Activated CD4-positive, alpha-beta T cell treated with anti-CD3 and anti-CD28 coated beads for 36 hours (primary cell): Measurements from ENCODE around the gene ITPK1. TPM values are rescaled to one million over a fixed set of nuclear protein-coding genes. Genes with fewer than 3 reads are reported as not detected.

ENCODE experiments used
- ATAC-seq: fragments of 200-7000 bp; cut with Tn5 transposase; one replicate; pipeline ENCODE4 v1.10.0; 2021; ENCODE audit warnings: mild to moderate bottlenecking, moderate library complexity
- CTCF ChIA-PET: fragments of 350-600 bp; sonication (Branson Sonifier 250); formaldehyde crosslinking; loops from one replicate; lab custom pipeline; 2021; ENCODE audit warnings: antibody characterized with exemption; lab: Charles Lee
- POLR2A ChIA-PET: fragments of 350-600 bp; sonication (Branson Sonifier 250); formaldehyde crosslinking; loops from one replicate; lab custom pipeline; 2021; ENCODE audit warnings: antibody characterized with exemption, inconsistent platforms; lab: Charles Lee
- DNase-seq: peaks from one replicate; pipeline ENCODE4 v3.0.0-alpha.2; 2020
- H3K27ac Mint-ChIP-seq: one replicate; pipeline ENCODE4 v1.8.0; 2021; ENCODE audit warnings: mixed read lengths
- H3K27me3 Mint-ChIP-seq: one replicate; pipeline ENCODE4 v1.8.0; 2021; ENCODE audit warnings: mixed read lengths
- H3K36me3 Mint-ChIP-seq: one replicate; pipeline ENCODE4 v1.8.0; 2021; ENCODE audit warnings: low read depth, mixed read lengths
- H3K4me1 Mint-ChIP-seq: one replicate; pipeline ENCODE4 v1.8.0; 2021; ENCODE audit warnings: mixed read lengths
- H3K4me3 Mint-ChIP-seq: one replicate; pipeline ENCODE4 v1.8.0; 2021; ENCODE audit warnings: mild to moderate bottlenecking, moderate library complexity, mixed read lengths
- H3K9me3 Mint-ChIP-seq: one replicate; pipeline ENCODE4 v1.8.0; 2021; ENCODE audit warnings: low read depth, mixed read lengths
- intact Hi-C, 2 experiments: fragments of 100-400 bp; cut with DNase I in 1 of 2; cut with micrococcal nuclease in 1 of 2; formaldehyde crosslinking; loops; one replicate each; pipeline versions ENCODE4 v1.14.2 to v1.15.1; 2022 to 2024; cut with DNase I, micrococcal nuclease
- total RNA-seq, 2 experiments: library from RNA; stranded (reverse); gene quantifications; one replicate each; pipeline ENCODE4 v1.2.3, GENCODE V29; 2021

ITPK1 gene
- total RNA-seq, 2 experiments from 2014 or later = 31.0 to 35.5 TPM

GRCh38 chr14:92933481-92933880, 182.2 kb downstream of the ITPK1 start:
- DNase-seq (no peak), ATAC-seq (no peak)
- intact Hi-C loops = no loop called here
- Mint-ChIP-seq H3K4me1 (no peaks in the 10 kb centered on the region), H3K4me3 (no peak overlapping the region), H3K27me3 (no peaks in the 10 kb centered on the region), H3K27ac (no peak overlapping the region), H3K9me3 (no peaks in the 10 kb centered on the region), H3K36me3 (no peaks in the 10 kb centered on the region)
- POLR2A ChIA-PET = no interaction called here
- CTCF ChIA-PET = interaction anchor here (0.6 kb wide), 1 partner anchor 219 kb away, joined by 3 read pairs; no protein-coding TSS in a partner anchor

GRCh38 chr14:92932448-92933395, 183.0 kb downstream of the ITPK1 start:
- POLR2A ChIA-PET = no interaction called here
- CTCF ChIA-PET = interaction anchor here (0.5 to 0.6 kb wide), 4 partner anchors 13 to 219 kb away, joined by 3 to 4 read pairs (median 3); no protein-coding TSS in a partner anchor

GRCh38 chr14:92931681-92932447, 183.9 kb downstream of the ITPK1 start:
- no peaks in the 10 kb centered on the region for H3K4me1 Mint-ChIP-seq
- intact Hi-C loops = no loop called here
- H3K4me3 Mint-ChIP-seq = no peak overlapping the region
- H3K27me3 Mint-ChIP-seq = no peaks in the 10 kb centered on the region
- POLR2A ChIA-PET = no interaction called here
- H3K36me3 Mint-ChIP-seq = no peaks in the 10 kb centered on the region
- no peak overlapping the region for H3K27ac Mint-ChIP-seq
- H3K9me3 Mint-ChIP-seq = no peaks in the 10 kb centered on the region
- CTCF ChIA-PET = interaction anchor here (0.5 to 0.6 kb wide), 3 partner anchors 36 to 255 kb away, joined by 3 to 4 read pairs (median 4); no protein-coding TSS in a partner anchor
- DNase-seq = no peak
- ATAC-seq = no peak

More at GRCh38 chr14:92932448-92933395, 183.0 kb downstream of the ITPK1 start:
- Mint-ChIP-seq H3K9me3 (no peaks in the 10 kb centered on the region), H3K36me3 (no peaks in the 10 kb centered on the region), H3K4me1 (no peaks in the 10 kb centered on the region), H3K27me3 (no peaks in the 10 kb centered on the region), H3K4me3 (no peak overlapping the region), H3K27ac (no peak overlapping the region)
- ATAC-seq (no peak), DNase-seq (no peak)
- intact Hi-C loops = no loop called here

GRCh38 chr14:92930737-92931602, 184.8 kb downstream of the ITPK1 start:
- no peak overlapping the region for H3K4me3 Mint-ChIP-seq
- ChIA-PET CTCF (interaction anchor here (0.6 kb wide), 1 partner anchor 254 kb away, joined by 4 read pairs; no protein-coding TSS in a partner anchor), POLR2A (no interaction called here)
- no peaks in the 10 kb centered on the region for H3K36me3 Mint-ChIP-seq
- H3K9me3 Mint-ChIP-seq = no peaks in the 10 kb centered on the region
- no peak for ATAC-seq
- no peaks in the 10 kb centered on the region for H3K4me1 Mint-ChIP-seq
- DNase-seq = no peak
- no peaks in the 10 kb centered on the region for H3K27me3 Mint-ChIP-seq
- intact Hi-C loops = no loop called here
- H3K27ac Mint-ChIP-seq = no peak overlapping the region

GRCh38 chr14:92929689-92930608, 185.8 kb downstream of the ITPK1 start:
- Mint-ChIP-seq H3K9me3 (no peaks in the 10 kb centered on the region), H3K27ac (no peak overlapping the region), H3K4me3 (no peak overlapping the region), H3K4me1 (no peaks in the 10 kb centered on the region), H3K27me3 (peaks cover under 1% of the 10 kb centered on the region), H3K36me3 (no peaks in the 10 kb centered on the region)
- DNase-seq = no peak
- no peak for ATAC-seq
- ChIA-PET POLR2A (no interaction called here), CTCF (interaction anchor here (1.3 kb wide), 1 partner anchor 22 kb away, joined by 4 read pairs; no protein-coding TSS in a partner anchor)
- intact Hi-C loops = no loop called here

GRCh38 chr14:92928961-92929688, 186.6 kb downstream of the ITPK1 start:
- ATAC-seq (no peak), DNase-seq (no peak)
- Mint-ChIP-seq H3K9me3 (no peaks in the 10 kb centered on the region), H3K36me3 (no peaks in the 10 kb centered on the region), H3K27ac (no peak overlapping the region), H3K4me1 (no peaks in the 10 kb centered on the region), H3K27me3 (peaks cover 5% of the 10 kb centered on the region), H3K4me3 (no peak overlapping the region)
- CTCF ChIA-PET = interaction anchor here (0.5 to 1.3 kb wide), 2 partner anchors 23 to 182 kb away, joined by 3 to 4 read pairs; no protein-coding TSS in a partner anchor
- intact Hi-C loops = no loop called here
- POLR2A ChIA-PET = no interaction called here

- CTCF ChIA-PET = interaction anchor here (0.5 kb wide), 1 partner anchor 183 kb away, joined by 3 read pairs; no protein-coding TSS in a partner anchor
- Mint-ChIP-seq H3K4me1 (no peaks in the 10 kb centered on the region), H3K27me3 (peaks cover 6% of the 10 kb centered on the region), H3K9me3 (no peaks in the 10 kb centered on the region), H3K36me3 (no peaks in the 10 kb centered on the region), H3K27ac (no peak overlapping the region), H3K4me3 (no peak overlapping the region)
- DNase-seq (no peak), ATAC-seq (no peak)
- POLR2A ChIA-PET = no interaction called here
- intact Hi-C loops = no loop called here
These were observed 187.5 kb downstream of the ITPK1 start for GRCh38 chr14:92928258-92928629.

GRCh38 chr14:92927349-92928257, 188.1 kb downstream of the ITPK1 start:
- Mint-ChIP-seq H3K4me3 (no peak overlapping the region), H3K27ac (no peak overlapping the region), H3K9me3 (no peaks in the 10 kb centered on the region), H3K36me3 (no peaks in the 10 kb centered on the region), H3K4me1 (peaks cover under 1% of the 10 kb centered on the region), H3K27me3 (peaks cover 7% of the 10 kb centered on the region)
- intact Hi-C loops = no loop called here
- CTCF ChIA-PET = no interaction called here
- no peak for DNase-seq
- POLR2A ChIA-PET = no interaction called here
- ATAC-seq = no peak

GRCh38 chr14:92926931-92927330, 188.8 kb downstream of the ITPK1 start:
- CTCF ChIA-PET = no interaction called here
- peaks cover 13% of the 10 kb centered on the region for H3K27me3 Mint-ChIP-seq
- H3K27ac Mint-ChIP-seq = no peak overlapping the region
- H3K4me3 Mint-ChIP-seq = no peak overlapping the region
- no peaks in the 10 kb centered on the region for H3K9me3 Mint-ChIP-seq
- H3K36me3 Mint-ChIP-seq = no peaks in the 10 kb centered on the region
- H3K4me1 Mint-ChIP-seq = peaks cover 3% of the 10 kb centered on the region
- intact Hi-C loops = no loop called here
- DNase-seq (no peak), ATAC-seq (no peak)
- POLR2A ChIA-PET = no interaction called here
